Skeletal muscle tissue (tissue), 4 donors: ENCODE data around the gene SPATS2. TPM values are rescaled to one million over a fixed set of nuclear protein-coding genes. Genes with fewer than 3 reads are reported as not detected.

Source experiments
- H3K27ac ChIP-seq: one replicate; pipeline ENCODE4 v1.7.0; 2013; ENCODE audit warnings: mild to moderate bottlenecking, low read depth, low read length, inconsistent platforms
- H3K27me3 ChIP-seq, 3 donors: one replicate each; pipeline ENCODE4 v1.7.0; 2013; ENCODE audit warnings: low read length in 3 of 3; ENCODE audit not compliant: control insufficient read depth in 3 of 3, insufficient read depth in 3 of 3
- H3K36me3 ChIP-seq, 3 donors: one replicate each; pipeline ENCODE4 v1.7.0; 2013; ENCODE audit warnings: low read length in 3 of 3; ENCODE audit not compliant: control insufficient read depth in 3 of 3, insufficient read depth in 3 of 3
- H3K4me1 ChIP-seq, 3 donors: one replicate each; pipeline ENCODE4 v1.7.0; 2013; ENCODE audit warnings: low read length in 3 of 3, mild to moderate bottlenecking in 3 of 3; ENCODE audit not compliant: control insufficient read depth in 3 of 3, insufficient read depth in 3 of 3
- H3K4me3 ChIP-seq, 3 donors: one replicate each; pipeline ENCODE4 v1.7.0; 2013; ENCODE audit warnings: low read length in 3 of 3
- H3K9ac ChIP-seq, 3 donors: one replicate each; pipeline ENCODE4 v1.7.0; 2013; ENCODE audit warnings: low read length in 3 of 3, mild to moderate bottlenecking in 3 of 3, moderate library complexity in 2 of 3, low read depth in 1 of 3
- H3K9me3 ChIP-seq, 3 donors: one replicate each; pipeline ENCODE4 v1.7.0; 2013; ENCODE audit warnings: low read length in 3 of 3; ENCODE audit not compliant: control insufficient read depth in 3 of 3
- total RNA-seq: library from RNA; depleted of rRNA; stranded (reverse); fragments of >200 nt; gene quantifications from one replicate; pipeline ENCODE4 v1.2.3, GENCODE V29; 2014
- donor health status: Osteomylitis.

SPATS2 gene
- total RNA-seq, 1 donor from 2014 or later: 19.8 TPM

DNA sequence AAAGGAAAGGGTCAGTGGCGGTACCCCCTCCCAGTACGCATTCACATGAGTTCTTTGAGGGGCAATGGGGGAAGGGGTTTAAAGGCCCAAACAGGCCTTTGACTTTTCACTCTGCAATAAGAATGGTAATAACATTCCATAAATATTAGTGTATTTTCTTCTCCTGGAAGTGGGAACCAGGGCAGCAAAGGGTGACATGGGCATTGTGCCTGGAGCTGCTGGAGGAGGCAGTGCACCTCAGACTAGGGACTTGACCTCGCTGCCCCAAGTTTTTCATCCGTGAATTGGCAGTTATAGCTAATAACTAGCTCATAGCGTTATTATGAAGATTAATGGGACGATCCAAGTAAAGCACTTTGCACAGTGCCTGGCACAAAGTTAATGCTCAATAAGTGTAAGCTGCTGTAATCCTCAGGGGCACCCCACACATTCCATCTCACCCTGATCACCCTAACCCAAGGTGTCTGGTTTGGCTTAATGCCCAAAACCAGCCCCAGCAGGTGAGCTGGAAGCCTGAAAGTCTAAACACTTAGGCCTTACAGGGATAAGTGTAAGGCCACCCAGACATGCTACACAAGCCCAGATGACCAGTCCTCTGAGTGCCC is 168.8 kb downstream of the SPATS2 start:
- no peak overlapping the region for H3K27ac ChIP-seq
- H3K9ac ChIP-seq: no peak overlapping the region
- peaks cover 35 to 39% (median 38%) of the 10 kb centered on the region in 3 donors for H3K27me3 ChIP-seq
- peaks cover 12% of the 10 kb centered on the region in 3 donors for H3K4me1 ChIP-seq
- no peak overlapping the region for H3K4me3 ChIP-seq
- peaks cover 0 to 3% (median 0%) of the 10 kb centered on the region in 3 donors for H3K36me3 ChIP-seq
- no peaks in the 10 kb centered on the region for H3K9me3 ChIP-seq

DNA sequence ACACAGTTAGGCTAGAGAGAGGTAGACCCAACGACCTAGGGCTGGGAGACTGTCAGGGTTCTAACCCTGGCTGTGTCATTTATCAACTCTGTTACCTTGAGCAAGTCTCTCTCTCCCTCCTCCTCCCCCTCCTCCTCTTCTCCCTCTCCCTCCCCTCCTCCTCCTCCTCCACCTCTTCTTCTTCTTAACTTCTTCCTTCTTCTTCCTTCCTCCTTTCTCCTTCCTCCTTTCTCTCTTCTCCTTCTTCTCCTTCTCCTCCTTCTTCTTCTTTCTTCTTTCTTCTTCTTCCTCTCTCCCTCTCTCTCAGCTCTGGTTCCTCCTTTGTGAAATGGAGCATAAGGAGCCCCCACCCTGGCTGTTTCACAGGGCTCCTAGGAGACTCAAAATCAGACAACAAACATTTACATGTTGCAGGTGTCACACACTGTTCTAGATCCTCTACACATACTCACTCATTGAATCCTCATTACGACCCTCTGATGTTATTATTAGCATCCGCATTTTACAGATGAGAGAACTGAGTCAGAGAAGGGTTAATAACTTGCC is 169.3 kb downstream of the SPATS2 start:
- no peak overlapping the region for H3K9ac ChIP-seq
- no peaks in the 10 kb centered on the region for H3K36me3 ChIP-seq
- no peak overlapping the region for H3K27ac ChIP-seq
- peaks cover 35 to 42% (median 39%) of the 10 kb centered on the region in 3 donors for H3K27me3 ChIP-seq
- no peak overlapping the region for H3K4me3 ChIP-seq
- H3K9me3 ChIP-seq: no peaks in the 10 kb centered on the region
- H3K4me1 ChIP-seq: peaks cover 12% of the 10 kb centered on the region in 3 donors

DNA sequence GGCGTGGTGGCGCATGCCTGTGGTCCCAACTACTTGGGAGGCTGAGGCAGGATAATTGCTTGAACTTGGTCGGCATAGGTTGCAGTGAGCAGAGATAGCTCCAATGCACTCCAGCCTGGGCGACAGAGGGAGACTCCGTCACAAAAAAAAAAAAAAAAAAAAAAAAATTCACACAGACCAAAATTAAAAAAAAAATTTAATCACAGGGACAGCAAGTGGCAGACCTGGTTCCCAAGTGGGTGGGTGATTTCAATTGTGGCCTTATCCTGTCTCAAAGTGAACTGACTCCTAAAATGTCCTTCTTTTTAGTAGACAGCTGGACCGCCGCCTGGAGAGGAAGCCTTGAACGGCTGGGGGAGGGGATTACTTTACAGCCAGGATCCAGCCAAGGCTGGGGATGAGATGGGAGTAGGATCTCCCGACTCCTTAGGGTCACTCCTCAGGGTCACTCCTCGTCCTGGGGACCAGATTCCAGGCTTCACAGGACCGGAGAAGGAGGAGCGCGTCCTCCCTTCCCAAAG is 170.0 kb downstream of the SPATS2 start:
- peak overlapping the region in 1 of 3 donors; percentile 25 for H3K9ac ChIP-seq
- no peak overlapping the region for H3K27ac ChIP-seq
- peaks cover 12% of the 10 kb centered on the region in 3 donors for H3K4me1 ChIP-seq

DNA sequence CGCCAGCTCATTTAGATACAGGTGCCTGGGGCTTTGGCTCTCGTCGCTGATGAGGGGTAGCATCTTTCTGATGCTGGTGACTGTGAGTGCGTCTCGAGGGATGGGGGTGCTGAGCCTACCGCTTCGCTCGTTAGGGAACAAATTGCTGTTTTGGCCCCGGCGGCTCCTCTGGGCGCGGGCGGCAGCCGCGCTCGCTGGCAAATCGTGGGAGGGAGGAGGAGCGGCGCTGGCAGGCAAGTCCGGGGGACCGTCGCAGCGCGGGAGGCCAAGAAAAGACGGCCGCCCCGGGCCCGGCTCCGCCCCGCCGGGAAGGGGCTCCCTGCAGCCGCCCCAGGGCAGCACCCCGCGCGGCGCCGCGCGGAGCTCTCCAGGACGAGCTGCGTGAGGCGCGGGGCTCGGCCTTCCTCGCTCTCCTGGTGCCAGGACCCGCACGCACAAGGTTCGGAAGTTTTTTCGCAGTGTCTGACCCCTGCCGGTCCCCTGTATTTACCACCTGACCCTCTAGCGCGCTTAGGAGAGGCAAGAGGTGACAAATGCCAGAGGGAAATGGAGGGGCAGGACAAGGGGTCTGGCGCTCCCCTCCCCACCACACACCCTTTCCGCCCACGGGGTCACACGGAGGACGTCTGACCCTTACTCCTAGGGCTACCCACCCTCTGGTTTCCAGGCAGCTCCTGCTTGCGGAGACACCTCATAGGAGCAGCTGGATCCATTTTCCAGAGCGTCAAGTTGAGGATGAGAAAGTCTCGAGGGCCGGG is 170.7 kb downstream of the SPATS2 start:
- Histone ChIP-seq H3K27ac (no peak overlapping the region), H3K9me3 (no peaks in the 10 kb centered on the region), H3K4me1 (peaks cover 12% of the 10 kb centered on the region in 3 donors), H3K4me3 (peak overlapping the region; percentile 59 to 64 (median 62)), H3K9ac (peak overlapping the region; percentile 5 to 27 (median 25)), H3K27me3 (peaks cover 42 to 46% (median 44%) of the 10 kb centered on the region in 3 donors), H3K36me3 (no peaks in the 10 kb centered on the region)

More for the DNA sequence above, 170.0 kb downstream of the SPATS2 start:
- no peaks in the 10 kb centered on the region for H3K9me3 ChIP-seq
- peak overlapping the region; percentile 59 to 63 (median 62) for H3K4me3 ChIP-seq
- H3K27me3 ChIP-seq: peaks cover 37 to 42% (median 42%) of the 10 kb centered on the region in 3 donors
- no peaks in the 10 kb centered on the region for H3K36me3 ChIP-seq

DNA sequence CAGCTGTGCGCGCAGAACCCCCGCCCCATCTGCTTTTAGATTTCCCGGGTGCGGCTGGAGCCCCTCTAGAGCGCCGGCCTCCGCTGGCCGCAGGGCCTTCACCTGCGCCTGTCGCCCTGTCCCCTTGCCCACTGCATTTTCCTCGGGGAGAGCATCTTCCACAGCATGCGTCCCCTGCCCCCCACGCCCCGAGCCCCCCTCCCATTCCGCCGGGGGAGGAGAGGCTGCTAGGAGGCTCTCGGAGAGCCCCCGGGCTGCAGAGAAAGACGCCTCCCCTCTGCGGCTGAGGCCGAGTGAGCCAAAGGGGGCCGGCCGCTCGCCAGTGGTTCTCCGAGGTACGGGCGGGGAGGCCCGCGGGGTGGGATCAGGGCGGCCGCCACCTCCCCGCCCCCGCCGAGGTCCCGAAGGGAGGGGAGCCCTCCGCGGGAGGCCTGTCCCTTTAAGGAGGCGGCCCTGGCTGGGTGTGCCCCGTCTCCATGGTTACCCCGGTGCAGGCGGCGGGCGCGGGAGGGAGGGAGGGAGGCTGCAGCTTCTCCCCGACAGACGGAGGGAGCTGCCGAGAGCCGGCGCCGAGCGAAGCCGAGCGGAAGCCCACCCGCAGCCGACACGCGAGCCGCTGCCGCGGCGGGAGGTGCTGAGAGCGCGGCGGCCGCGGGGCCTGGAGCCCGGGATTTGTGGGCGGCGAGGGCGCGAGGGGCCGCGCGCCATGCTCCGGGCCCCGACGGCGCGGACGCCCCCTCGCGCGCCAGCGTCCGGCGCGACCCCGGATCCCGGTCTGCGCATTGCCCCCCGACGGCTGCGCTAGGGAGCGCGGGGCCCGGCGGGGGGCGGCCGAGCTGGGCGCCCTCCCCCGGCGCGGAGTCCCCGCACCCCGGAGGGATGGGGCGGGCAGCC is 171.5 kb downstream of the SPATS2 start, which contains the start of gene KCNH3:
TSS of gene KCNH3 (plus strand) at position 521 of the 894 bp plus-strand sequence. CDS start 387 bp downstream, outside the sequence.
- Histone ChIP-seq H3K4me1 (peaks cover 12% of the 10 kb centered on the region in 3 donors), H3K4me3 (peak within 1 kb of the TSS; percentile 57 to 64 (median 62)), H3K9me3 (no peaks in the 10 kb centered on the region), H3K36me3 (no peaks in the 10 kb centered on the region), H3K27ac (no peak within 1 kb of the TSS), H3K27me3 (peaks cover 42 to 53% (median 48%) of the 10 kb centered on the region in 3 donors), H3K9ac (peak within 1 kb of the TSS; percentile 5 to 27 (median 25))

DNA sequence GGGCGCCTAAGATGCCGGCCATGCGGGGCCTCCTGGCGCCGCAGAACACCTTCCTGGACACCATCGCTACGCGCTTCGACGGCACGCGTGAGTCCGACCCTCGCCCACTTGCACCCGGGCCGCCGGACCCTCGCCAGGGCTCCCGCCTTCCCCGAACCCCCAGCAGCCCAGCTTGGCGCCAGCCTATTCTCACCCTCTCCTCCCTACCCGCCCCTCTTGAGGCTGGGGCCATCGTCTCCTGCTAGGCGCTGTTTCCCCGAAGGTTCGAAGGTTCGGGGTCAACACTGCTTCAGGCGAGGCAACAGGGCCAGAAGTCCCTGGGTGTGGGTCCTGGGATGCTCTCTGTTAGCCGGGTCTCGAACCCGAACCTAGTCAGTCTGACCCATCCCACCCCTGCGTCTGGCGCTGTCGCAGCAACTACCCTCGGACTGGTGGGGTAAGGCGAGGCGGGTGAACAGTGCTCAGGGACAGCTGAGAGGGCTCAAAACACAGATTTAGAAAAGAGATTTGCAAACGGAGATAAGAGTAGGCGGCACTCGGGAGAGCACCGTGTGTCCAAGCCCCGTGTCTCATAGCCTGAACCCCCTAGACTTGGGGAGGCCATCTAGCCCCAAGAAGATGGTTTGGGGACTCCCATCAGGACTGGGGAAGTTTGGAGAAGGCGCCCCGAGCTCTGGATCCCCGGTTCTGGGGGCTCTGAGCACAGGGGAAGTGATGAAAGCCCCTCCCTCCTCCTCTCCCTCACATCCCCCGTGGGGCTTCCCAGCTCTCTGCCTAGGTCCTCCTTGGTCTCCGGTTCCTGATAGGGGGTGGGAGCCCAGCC is 172.4 kb downstream of the SPATS2 start:
- Histone ChIP-seq H3K9me3 (no peaks in the 10 kb centered on the region), H3K27ac (no peak overlapping the region), H3K27me3 (peaks cover 42 to 57% (median 54%) of the 10 kb centered on the region in 3 donors), H3K9ac (peak overlapping the region in 1 of 3 donors; percentile 16), H3K36me3 (no peaks in the 10 kb centered on the region), H3K4me1 (peaks cover 12% of the 10 kb centered on the region in 3 donors), H3K4me3 (no peak overlapping the region)

DNA sequence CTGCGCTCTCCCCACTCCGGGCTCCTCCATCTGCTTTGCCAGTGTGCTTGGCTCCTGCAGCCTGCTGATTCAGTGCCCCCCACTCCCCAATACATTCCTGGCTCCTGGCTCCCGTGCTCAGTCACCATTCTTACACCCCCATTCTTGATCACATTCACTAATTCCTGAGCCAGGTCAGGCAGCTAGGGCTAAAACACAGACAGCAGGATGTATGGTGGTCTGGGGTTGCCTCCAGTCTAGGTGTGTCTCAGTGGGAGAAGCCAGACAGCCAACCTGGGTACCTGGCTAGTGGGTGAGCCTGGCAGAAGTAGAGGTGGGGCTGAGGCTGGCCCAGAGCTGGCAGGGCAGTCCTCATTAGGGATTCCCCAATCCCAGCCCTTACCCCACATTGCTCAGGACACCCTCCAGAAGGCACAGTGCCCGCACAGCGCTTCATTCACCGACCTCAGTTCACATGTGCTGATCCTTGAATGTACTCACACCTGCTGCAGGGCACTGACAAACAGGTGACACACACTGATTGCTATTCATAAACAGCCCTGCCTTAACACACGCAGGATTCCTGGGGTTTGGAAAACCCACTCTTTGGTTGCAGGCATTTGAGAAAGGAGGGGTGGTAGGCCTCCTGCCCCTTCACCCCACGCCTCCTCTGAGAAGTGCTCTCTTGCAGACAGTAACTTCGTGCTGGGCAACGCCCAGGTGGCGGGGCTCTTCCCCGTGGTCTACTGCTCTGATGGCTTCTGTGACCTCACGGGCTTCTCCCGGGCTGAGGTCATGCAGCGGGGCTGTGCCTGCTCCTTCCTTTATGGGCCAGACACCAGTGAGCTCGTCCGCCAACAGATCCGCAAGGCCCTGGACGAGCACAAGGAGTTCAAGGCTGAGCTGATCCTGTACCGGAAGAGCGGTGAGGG is 173.2 kb downstream of the SPATS2 start:
- Histone ChIP-seq H3K4me1 (peaks cover 12% of the 10 kb centered on the region in 3 donors), H3K27ac (no peak overlapping the region), H3K4me3 (no peak overlapping the region), H3K27me3 (peaks cover 42 to 64% (median 60%) of the 10 kb centered on the region in 3 donors), H3K9ac (peak overlapping the region in 1 of 3 donors; percentile 16), H3K9me3 (no peaks in the 10 kb centered on the region), H3K36me3 (no peaks in the 10 kb centered on the region)

DNA sequence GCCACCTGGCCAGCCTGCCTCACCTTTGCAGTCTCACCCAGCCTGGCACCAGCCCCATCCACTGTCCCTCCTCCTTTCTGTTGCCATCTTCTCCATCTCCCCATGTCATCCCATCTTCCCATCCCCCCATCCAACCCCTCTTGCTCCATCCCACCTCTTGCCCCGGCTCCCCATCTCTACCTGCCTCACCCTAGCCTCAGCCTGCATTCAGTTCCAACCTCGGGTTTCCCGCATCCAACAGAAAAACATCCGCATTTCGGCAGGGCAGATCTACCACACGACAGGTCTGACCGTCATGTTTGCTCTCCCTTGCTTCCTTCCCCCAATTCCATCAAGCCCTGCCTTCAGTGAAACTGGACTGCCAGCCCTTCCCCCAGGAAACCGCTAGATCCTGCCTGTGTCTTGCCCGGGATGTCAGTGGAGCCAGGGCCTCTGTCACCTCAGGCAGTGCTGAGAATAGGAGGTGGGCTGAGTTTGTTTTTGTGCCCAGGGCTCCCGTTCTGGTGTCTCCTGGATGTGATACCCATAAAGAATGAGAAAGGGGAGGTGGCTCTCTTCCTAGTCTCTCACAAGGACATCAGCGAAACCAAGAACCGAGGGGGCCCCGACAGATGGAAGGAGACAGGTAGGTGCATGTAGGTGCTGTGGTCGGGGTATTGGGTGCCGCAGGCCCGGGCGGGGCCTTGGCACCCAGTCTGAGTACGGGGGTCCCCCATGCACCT is 174.0 kb downstream of the SPATS2 start:
- Histone ChIP-seq H3K4me1 (peaks cover 12% of the 10 kb centered on the region in 3 donors), H3K9me3 (no peaks in the 10 kb centered on the region), H3K36me3 (no peaks in the 10 kb centered on the region), H3K27ac (no peak overlapping the region), H3K9ac (no peak overlapping the region), H3K4me3 (no peak overlapping the region), H3K27me3 (peaks cover 43 to 67% (median 63%) of the 10 kb centered on the region in 3 donors)
